Endothelial cell of umbilical vein (primary cell): ENCODE measurements around the gene MAPK8IP3. TPM values are rescaled to one million over a fixed set of nuclear protein-coding genes. Genes with fewer than 3 reads are reported as not detected.

Source experiments
- BruUV-seq: library from RNA; stranded (reverse); fragments of 400-500 nt; replicated peaks from 2 replicates; lab custom pipeline; 2021; lab: Mats Ljungman, UMichigan
- CTCF ChIA-PET: fragments of 300-600, 350-600 bp; sonication (Branson Sonifier 250); formaldehyde crosslinking; loops from one replicate; lab custom pipeline; 2021; ENCODE audit warnings: antibody characterized with exemption, inconsistent platforms; lab: Charles Lee
- POLR2A ChIA-PET: fragments of 300-600, 350-600 bp; sonication (Branson Sonifier 250); formaldehyde crosslinking; loops from one replicate; lab custom pipeline; 2021; ENCODE audit warnings: antibody characterized with exemption, inconsistent platforms; lab: Charles Lee
- DNase-seq: peaks from one replicate; pipeline ENCODE4 v3.0.0-alpha.2; 2011; ENCODE audit warnings: low read depth, low spot score
- FAIRE-seq: peaks from 2 replicates; lab custom pipeline; 2011; peaks lifted over from hg19 to GRCh38; lab: Jason Lieb, UNC
- H2AFZ ChIP-seq: 2 replicates; pipeline ENCODE4 v1.6.0; 2012; ENCODE audit warnings: low read depth, low read length, control low read depth, inconsistent platforms
- H3K27ac ChIP-seq: 2 replicates; pipeline ENCODE4 v1.5.1; 2011; ENCODE audit warnings: low read depth, mild to moderate bottlenecking, control low read depth, low read length, moderate library complexity; ENCODE audit not compliant: insufficient read depth
- H3K27me3 ChIP-seq, 2 experiments: 2 replicates each; pipeline versions ENCODE4 v1.6.0 to v1.6.1; 2011; ENCODE audit warnings: low read length in 2 of 2, mixed read lengths in 1 of 2; ENCODE audit not compliant: control insufficient read depth in 2 of 2, insufficient read depth in 2 of 2
- H3K36me3 ChIP-seq, 2 experiments: 2 replicates in 1 of 2; 3 replicates in 1 of 2; pipeline ENCODE4 v1.5.1; 2011; ENCODE audit warnings: low read length in 2 of 2, mild to moderate bottlenecking in 1 of 2, moderate library complexity in 1 of 2; ENCODE audit not compliant: control insufficient read depth in 2 of 2, insufficient read depth in 2 of 2; ENCODE audit errors: extremely low read depth in 1 of 2
- H3K4me1 ChIP-seq: 3 replicates; pipeline ENCODE4 v1.5.1; 2011; ENCODE audit warnings: mild to moderate bottlenecking, low read length; ENCODE audit not compliant: control insufficient read depth, insufficient read depth; ENCODE audit errors: extremely low read depth
- H3K4me2 ChIP-seq: 2 replicates; pipeline ENCODE4 v1.6.1; 2011; ENCODE audit warnings: low read length, control low read depth, mixed read lengths; ENCODE audit not compliant: insufficient read depth
- H3K4me3 ChIP-seq, 3 experiments: fragments of 200-600 bp in 1 of 3; sonication (generic), shearing (Covaris generic) in 1 of 3; replicated peaks in 1 of 3; 2 replicates each; pipeline ENCODE4 v1.5.1; 2011 to 2016; ENCODE audit warnings: control low read depth in 3 of 3, low read length in 3 of 3, mild to moderate bottlenecking in 2 of 3, inconsistent platforms in 1 of 3, low read depth in 1 of 3, moderate library complexity in 1 of 3; ENCODE audit not compliant: insufficient read depth in 1 of 3
- H3K79me2 ChIP-seq: 2 replicates; pipeline ENCODE4 v1.6.0; 2012; ENCODE audit warnings: low read length, inconsistent platforms; ENCODE audit not compliant: control insufficient read depth, insufficient read depth
- H3K9ac ChIP-seq: replicated peaks from 2 replicates; pipeline ENCODE3; 2011; ENCODE audit warnings: low read length, control low read depth; ENCODE audit not compliant: insufficient read depth; ENCODE audit errors: extremely low read depth
- H3K9me1 ChIP-seq: replicated peaks from 3 replicates; pipeline ENCODE4 v1.6.0; 2011; ENCODE audit warnings: mild to moderate bottlenecking, low read length; ENCODE audit not compliant: control insufficient read depth, insufficient read depth; ENCODE audit errors: extremely low read depth
- H3K9me3 ChIP-seq: replicated peaks from 2 replicates; pipeline ENCODE4 v1.5.1; 2012; ENCODE audit warnings: low read length, inconsistent platforms; ENCODE audit not compliant: control insufficient read depth, insufficient read depth
- H4K20me1 ChIP-seq: replicated peaks from 2 replicates; pipeline ENCODE3; 2011; ENCODE audit warnings: mild to moderate bottlenecking, low read length; ENCODE audit not compliant: control insufficient read depth, insufficient read depth; ENCODE audit errors: extremely low read depth
- CTCF ChIP-seq, 2 donors: IDR thresholded peaks; 1 replicate in 1 of 2; 2 replicates in 1 of 2; pipeline ENCODE4 v1.5.1; 2011; ENCODE audit warnings: low read length in 2 of 2, mild to moderate bottlenecking in 2 of 2, moderate library complexity in 2 of 2, control low read depth in 1 of 2, inconsistent platforms in 1 of 2, low read depth in 1 of 2; ENCODE audit not compliant: insufficient read depth in 1 of 2; ENCODE audit errors: extremely low read depth in 1 of 2
- EZH2 ChIP-seq: IDR thresholded peaks from 2 replicates; pipeline ENCODE4 v1.6.1; 2012; ENCODE audit warnings: borderline replicate concordance, low read depth, mild to moderate bottlenecking, moderate library complexity, low read length, inconsistent platforms; ENCODE audit not compliant: severe bottlenecking
- FOS ChIP-seq: IDR thresholded peaks from 2 replicates; pipeline ENCODE4 v1.6.1; 2011; ENCODE audit warnings: mild to moderate bottlenecking, low read length, moderate library complexity, borderline replicate concordance; ENCODE audit not compliant: insufficient read depth
- GATA2 ChIP-seq: IDR thresholded peaks from 2 replicates; pipeline ENCODE4 v1.7.0; 2011; ENCODE audit warnings: low read depth, mild to moderate bottlenecking, moderate library complexity, mixed read lengths, low read length; ENCODE audit not compliant: insufficient read length, insufficient read depth
- JUN ChIP-seq: IDR thresholded peaks from 2 replicates; pipeline ENCODE4 v1.6.1; 2011; ENCODE audit warnings: borderline replicate concordance, low read depth; ENCODE audit not compliant: insufficient read length, insufficient read depth
- MYC ChIP-seq: IDR thresholded peaks from one replicate; pipeline ENCODE4 v1.6.1; 2011; ENCODE audit warnings: mild to moderate bottlenecking, low read depth, low read length
- POLR2A ChIP-seq: IDR thresholded peaks from 2 replicates; pipeline ENCODE4 v1.6.1; 2012; ENCODE audit warnings: low read depth, mild to moderate bottlenecking, control low read depth, low read length
- POLR2AphosphoS5 ChIP-seq: IDR thresholded peaks from 2 replicates; pipeline ENCODE4 v1.6.1; 2012; ENCODE audit warnings: low read depth, mild to moderate bottlenecking, control low read depth, low read length, moderate library complexity; ENCODE audit not compliant: insufficient read depth
- dilution Hi-C: fragments of 300-500 bp; cut with MboI; formaldehyde crosslinking; loops from one replicate; pipeline ENCODE4 v1.15.0; 2019; ENCODE audit warnings: low sequenced_read_pairs; ENCODE audit not compliant: extremely low pct_ligation_motif_present
- intact Hi-C: fragments of 100-400 bp; cut with micrococcal nuclease; formaldehyde crosslinking; loops from one replicate; pipeline ENCODE4 v1.10.0; 2022
- polyA plus RNA-seq, 4 experiments: library from polyadenylated mRNA; depleted of rRNA in 3 of 4; stranded (reverse) in 3 of 4; unstranded in 1 of 4; fragments of >200 nt; gene quantifications; 2 replicates each; pipeline versions ENCODE4 v1.2.1 to v1.2.3, GENCODE V29; 2011 to 2012; ENCODE audit warnings: missing spikeins in 1 of 4
- total RNA-seq: library from RNA; stranded (reverse); gene quantifications from 2 replicates; pipeline ENCODE4 v1.2.3, GENCODE V29; 2021
- TF ChIP-seq, protein P1 (sequence below): IDR thresholded peaks from 2 replicates; pipeline ENCODE4 v1.6.1; 2011; ENCODE audit not compliant: insufficient read depth, insufficient read length

The MAPK8IP3 gene
- total and polyA plus RNA-seq, 2 donors (not counting 3 experiments of a cell fraction or from before 2014, with no cell fraction given): 40.7 to 92.2 TPM

- DNase-seq (no peak), FAIRE-seq (no peak)
- Histone ChIP-seq H3K9me1 (no peaks in the 10 kb centered on the region), H2AFZ (no peak overlapping the region), H3K27ac (no peak overlapping the region), H3K4me3 (no peak overlapping the region), H3K4me1 (no peaks in the 10 kb centered on the region), H3K79me2 (no peaks in the 10 kb centered on the region), H3K27me3 (no peaks in the 10 kb centered on the region), H3K9ac (no peak overlapping the region), H3K4me2 (no peak overlapping the region), H3K9me3 (no peaks in the 10 kb centered on the region), H4K20me1 (no peaks in the 10 kb centered on the region), H3K36me3 (peaks cover 0 to 39% of the 10 kb centered on the region in 2 experiments)
- no TSS peak for BruUV-seq
- TF ChIP-seq POLR2AphosphoS5 (no peak), FOS (no peak), POLR2A (no peak), JUN (no peak)
- dilution Hi-C loops (no loop called here), intact Hi-C loops (no loop called here)
- ChIA-PET POLR2A (no interaction called here), CTCF (no interaction called here)
These were observed 112.3 kb downstream of the MAPK8IP3 start for GRCh38 chr16:1818204-1818872.

DNA sequence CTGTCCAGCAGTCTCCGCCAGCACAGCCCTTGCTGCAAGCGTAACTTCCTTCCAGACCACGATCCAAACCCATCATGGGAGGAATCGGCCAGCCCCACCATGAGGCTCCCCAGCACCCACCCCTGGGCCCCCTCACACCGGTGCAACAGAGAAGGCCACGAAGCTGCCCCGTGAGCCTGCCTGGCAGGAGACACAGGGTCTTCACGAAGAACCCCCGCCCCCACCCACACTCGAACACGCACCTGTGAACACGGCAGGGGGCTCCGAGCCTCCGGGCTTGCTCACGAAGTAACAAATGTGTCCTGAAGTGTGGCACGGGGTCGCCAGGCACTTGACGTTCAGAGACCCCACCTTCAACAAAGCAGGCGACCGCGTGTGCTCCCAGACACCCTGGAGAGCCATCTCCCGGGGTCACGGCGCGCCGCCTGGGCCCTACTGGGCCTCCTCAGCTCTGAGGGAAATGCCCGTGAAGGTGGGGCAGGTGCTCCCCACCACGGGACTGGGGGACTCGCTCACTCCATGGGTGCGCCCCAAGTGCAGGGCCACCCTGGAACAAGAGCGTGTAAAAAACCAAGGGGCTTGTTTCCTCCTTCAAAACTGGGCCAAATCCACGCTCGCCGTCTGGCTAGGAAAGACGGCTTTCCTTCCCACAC lies 113.0 kb downstream of the MAPK8IP3 start:
- no peak for DNase-seq

More for the DNA sequence above, 113.0 kb downstream of the MAPK8IP3 start:
- dilution Hi-C loops (no loop called here), intact Hi-C loops (no loop called here)
- no peak overlapping the region for H3K4me2 ChIP-seq
- peaks cover 0 to 36% of the 10 kb centered on the region in 2 experiments for H3K36me3 ChIP-seq
- no peak for TF ChIP-seq EZH2
- no peak for TF ChIP-seq FOS
- no peak for TF ChIP-seq GATA2
- TF ChIP-seq MYC: no peak
- TF ChIP-seq JUN: no peak
- TF ChIP-seq, protein P1, sequence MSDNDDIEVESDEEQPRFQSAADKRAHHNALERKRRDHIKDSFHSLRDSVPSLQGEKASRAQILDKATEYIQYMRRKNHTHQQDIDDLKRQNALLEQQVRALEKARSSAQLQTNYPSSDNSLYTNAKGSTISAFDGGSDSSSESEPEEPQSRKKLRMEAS: no peak
- TF ChIP-seq POLR2AphosphoS5: no peak
- TF ChIP-seq CTCF (IDR thresholded peaks at IDR 0.05; ENCODE audit: extremely low read depth in 1 of 2, insufficient read depth in 1 of 2, low read depth in 1 of 2, low read length in 2 of 2): no peak
- no peak for TF ChIP-seq POLR2A
- H3K9me3 ChIP-seq: no peaks in the 10 kb centered on the region
- H3K9ac ChIP-seq: no peak overlapping the region
- no peak overlapping the region for H3K4me3 ChIP-seq
- no peaks in the 10 kb centered on the region for H3K27me3 ChIP-seq
- H3K27ac ChIP-seq: no peak overlapping the region
- no peak overlapping the region for H2AFZ ChIP-seq
- FAIRE-seq: no peak
- no peaks in the 10 kb centered on the region for H4K20me1 ChIP-seq
- ChIA-PET CTCF (no interaction called here), POLR2A (no interaction called here)
- no peaks in the 10 kb centered on the region for H3K79me2 ChIP-seq
- no TSS peak for BruUV-seq
- no peaks in the 10 kb centered on the region for H3K9me1 ChIP-seq
- H3K4me1 ChIP-seq: no peaks in the 10 kb centered on the region
